H1 (cell line): ENCODE measurements around the gene MED31.

Experiments
- JUND ChIP-seq: IDR thresholded peaks from 2 replicates; pipeline ENCODE4 v1.6.1; 2011; ENCODE audit warnings: mild to moderate bottlenecking, improper control_type of control experiment, low read length
- MAX ChIP-seq: IDR thresholded peaks from 2 replicates; pipeline ENCODE4 v1.6.1; 2012; ENCODE audit warnings: inconsistent platforms
- POLR2A ChIP-seq, 2 experiments: IDR thresholded peaks; 1 replicate in 1 of 2; 2 replicates in 1 of 2; pipeline ENCODE4 v1.6.1; 2011; ENCODE audit warnings: low read depth in 2 of 2, low read length in 2 of 2, mild to moderate bottlenecking in 2 of 2; ENCODE audit errors: control extremely low read depth in 1 of 2
- RFX5 ChIP-seq: IDR thresholded peaks from 2 replicates; pipeline ENCODE4 v1.6.1; 2011; ENCODE audit warnings: low read depth, low read length, improper control_type of control experiment, borderline replicate concordance
- TAF1 ChIP-seq: IDR thresholded peaks from 2 replicates; pipeline ENCODE4 v1.6.1; 2011; ENCODE audit warnings: mild to moderate bottlenecking, low read depth, low read length
- TF ChIP-seq, protein P1 (sequence below), 3 experiments: IDR thresholded peaks; 1 replicate in 2 of 3; 2 replicates in 1 of 3; pipeline versions ENCODE4 v1.5.1 to v1.6.1; 2011; ENCODE audit warnings: low read length in 3 of 3, mild to moderate bottlenecking in 3 of 3, inconsistent platforms in 2 of 3, low read depth in 1 of 3, moderate library complexity in 1 of 3; ENCODE audit not compliant: insufficient read depth in 1 of 3; ENCODE audit errors: control extremely low read depth in 1 of 3

DNA sequence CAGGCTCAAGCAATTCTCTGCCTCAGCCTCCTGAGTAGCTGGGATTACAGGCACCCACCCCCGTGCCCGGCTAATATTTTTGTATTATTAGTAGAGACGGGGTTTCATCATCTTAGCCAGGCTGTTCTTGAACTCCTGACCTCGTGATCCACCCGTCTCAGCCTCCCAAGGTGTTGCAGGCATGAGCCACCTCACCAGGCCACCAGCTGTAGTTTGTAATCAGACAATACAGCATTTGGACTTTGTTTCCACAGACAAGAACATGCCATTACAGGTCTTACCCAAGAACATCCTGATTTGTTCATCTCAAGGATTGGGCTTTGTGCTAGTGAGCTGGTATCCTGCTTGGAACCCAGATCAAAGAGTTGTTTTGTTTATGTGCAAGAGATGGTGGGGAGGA is 30.3 kb upstream of the MED31 start:
- TF ChIP-seq, protein P1, sequence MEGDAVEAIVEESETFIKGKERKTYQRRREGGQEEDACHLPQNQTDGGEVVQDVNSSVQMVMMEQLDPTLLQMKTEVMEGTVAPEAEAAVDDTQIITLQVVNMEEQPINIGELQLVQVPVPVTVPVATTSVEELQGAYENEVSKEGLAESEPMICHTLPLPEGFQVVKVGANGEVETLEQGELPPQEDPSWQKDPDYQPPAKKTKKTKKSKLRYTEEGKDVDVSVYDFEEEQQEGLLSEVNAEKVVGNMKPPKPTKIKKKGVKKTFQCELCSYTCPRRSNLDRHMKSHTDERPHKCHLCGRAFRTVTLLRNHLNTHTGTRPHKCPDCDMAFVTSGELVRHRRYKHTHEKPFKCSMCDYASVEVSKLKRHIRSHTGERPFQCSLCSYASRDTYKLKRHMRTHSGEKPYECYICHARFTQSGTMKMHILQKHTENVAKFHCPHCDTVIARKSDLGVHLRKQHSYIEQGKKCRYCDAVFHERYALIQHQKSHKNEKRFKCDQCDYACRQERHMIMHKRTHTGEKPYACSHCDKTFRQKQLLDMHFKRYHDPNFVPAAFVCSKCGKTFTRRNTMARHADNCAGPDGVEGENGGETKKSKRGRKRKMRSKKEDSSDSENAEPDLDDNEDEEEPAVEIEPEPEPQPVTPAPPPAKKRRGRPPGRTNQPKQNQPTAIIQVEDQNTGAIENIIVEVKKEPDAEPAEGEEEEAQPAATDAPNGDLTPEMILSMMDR (IDR thresholded peaks at IDR 0.05; ENCODE audit: control extremely low read depth in 1 of 3, insufficient read depth in 1 of 3, low read depth in 1 of 3, low read length in 3 of 3), result no peak
- TF ChIP-seq POLR2A (IDR thresholded peaks at IDR 0.05; ENCODE audit: control extremely low read depth in 1 of 2, low read depth in 2 of 2, low read length in 2 of 2) (no peak), RFX5 (no peak), MAX (no peak), JUND (no peak), TAF1 (no peak)
